NCI-H1694 treated with DMSO at 0.1 percent for 48 hours (cell line): ENCODE measurements around the gene EHBP1.
A peak's percentile ranks its signal among the peaks of the same experiment; 100 is the strongest.
"Not testable (repeated sequence)": the region's sequence is repeated elsewhere in the genome, so short reads cannot be mapped to it uniquely, and the experiment has no call there.

Experiments used
- DNase-seq: peaks from one replicate; lab custom pipeline; 2025; lab: John Stamatoyannopoulos, UW

EHBP1 gene

GRCh38 chr2:63073994-63074393 is 368.5 kb downstream of the EHBP1 start:
- no peak for DNase-seq

GRCh38 chr2:63074399-63074798 is 368.9 kb downstream of the EHBP1 start:
- DNase-seq = not testable (repeated sequence)

GRCh38 chr2:63078852-63079606 is 373.5 kb downstream of the EHBP1 start:
- DNase-seq = peak; percentile 13

- no peak for DNase-seq
Observed at GRCh38 chr2:63081404-63081803, 375.9 kb downstream of the EHBP1 start.

GRCh38 chr2:63086687-63087086 is 381.2 kb downstream of the EHBP1 start:
- no peak for DNase-seq

GRCh38 chr2:63092401-63092800 is 386.9 kb downstream of the EHBP1 start:
- DNase-seq = no peak

- no peak for DNase-seq
Observed at GRCh38 chr2:63092857-63093256, 387.3 kb downstream of the EHBP1 start.

GRCh38 chr2:63093502-63093901 is 388.0 kb downstream of the EHBP1 start:
- DNase-seq = no peak
